ENCODE data around the gene MOSMO.
"Not testable (repeated sequence)": the region's sequence is repeated elsewhere in the genome, so short reads cannot be mapped to it uniquely, and the experiment has no call there.

Gene MOSMO

GRCh38 chr16:22007509-22008214 lies at the start of gene MOSMO:
MOSMO (plus strand) TSS chr16:22008111; CDS start chr16:22008302, 191 bp downstream.
- no peak for FAIRE-seq

- no peak for FAIRE-seq
Observed at GRCh38 chr16:21959050-21959449, 48.9 kb upstream of the MOSMO start.

GRCh38 chr16:21962475-21962874 lies 45.4 kb upstream of the MOSMO start:
- FAIRE-seq = no peak

- FAIRE-seq = no peak
Observed at GRCh38 chr16:21963887-21964286, 44.0 kb upstream of the MOSMO start.

GRCh38 chr16:21964353-21964752 lies 43.6 kb upstream of the MOSMO start:
- no peak for FAIRE-seq

GRCh38 chr16:21971856-21972255 lies 36.1 kb upstream of the MOSMO start:
- no peak for FAIRE-seq

GRCh38 chr16:21973945-21974344 lies 34.0 kb upstream of the MOSMO start:
- no peak for FAIRE-seq

GRCh38 chr16:21980032-21980431 lies 27.9 kb upstream of the MOSMO start:
- FAIRE-seq = no peak

GRCh38 chr16:21982108-21982507 lies 25.8 kb upstream of the MOSMO start:
- no peak for FAIRE-seq

GRCh38 chr16:21984062-21984461 lies 23.8 kb upstream of the MOSMO start:
- FAIRE-seq = no peak

GRCh38 chr16:21985524-21985923 lies 22.4 kb upstream of the MOSMO start:
- no peak for FAIRE-seq

GRCh38 chr16:21986692-21987246 lies 21.1 kb upstream of the MOSMO start:
- no peak for FAIRE-seq

GRCh38 chr16:21987498-21987897 lies 20.4 kb upstream of the MOSMO start:
- no peak for FAIRE-seq

- FAIRE-seq = no peak
Observed at GRCh38 chr16:21989133-21989532, 18.8 kb upstream of the MOSMO start.

GRCh38 chr16:21989751-21990150 lies 18.2 kb upstream of the MOSMO start:
- peak; percentile 36 for FAIRE-seq

GRCh38 chr16:21990381-21990944 lies 17.4 kb upstream of the MOSMO start:
- peak; percentile 96 for FAIRE-seq

GRCh38 chr16:21991621-21992020 lies 16.3 kb upstream of the MOSMO start:
- FAIRE-seq = no peak

GRCh38 chr16:21994856-21995465 lies 12.9 kb upstream of the MOSMO start:
- FAIRE-seq = no peak

GRCh38 chr16:21996923-21997696 lies 10.8 kb upstream of the MOSMO start:
- no peak for FAIRE-seq

- no peak for FAIRE-seq
Observed at GRCh38 chr16:21997697-21998480, 10.0 kb upstream of the MOSMO start.

- FAIRE-seq = no peak
Observed at GRCh38 chr16:22001591-22001990, 6.3 kb upstream of the MOSMO start.

- not testable (repeated sequence) for FAIRE-seq
Observed at GRCh38 chr16:22002047-22002446, 5.9 kb upstream of the MOSMO start.
